ENCODE measurements around the gene CPA3.

Gene CPA3

GRCh38 chr3:148916132-148916531 lies 51.0 kb downstream of the CPA3 start:
- no peak for DNase-seq (ENCODE audit: low read depth in 2 of 2)

GRCh38 chr3:148922467-148922866 lies 57.4 kb downstream of the CPA3 start:
- no peak for DNase-seq (ENCODE audit: low read depth in 2 of 2)

DNA sequence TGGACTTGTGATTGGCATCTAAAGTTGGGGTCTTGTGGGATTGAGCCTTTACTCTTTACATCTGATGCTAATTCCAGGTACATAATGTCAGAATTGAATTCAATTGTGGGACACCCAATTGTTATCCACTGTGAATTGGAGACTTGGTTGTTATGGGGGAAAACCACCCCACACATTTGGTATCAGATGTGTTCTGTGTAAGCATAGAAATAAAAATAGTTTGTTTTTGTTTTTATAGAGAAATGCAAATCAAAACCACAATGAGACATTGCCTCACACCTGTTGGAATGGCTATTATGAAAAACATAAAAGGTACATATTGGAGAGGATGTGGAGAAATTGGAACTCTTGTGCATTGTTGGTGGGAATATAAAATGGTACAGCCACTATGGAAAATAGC lies 58.5 kb downstream of the CPA3 start:
- no peak for DNase-seq (ENCODE audit: low read depth in 2 of 2)

DNA sequence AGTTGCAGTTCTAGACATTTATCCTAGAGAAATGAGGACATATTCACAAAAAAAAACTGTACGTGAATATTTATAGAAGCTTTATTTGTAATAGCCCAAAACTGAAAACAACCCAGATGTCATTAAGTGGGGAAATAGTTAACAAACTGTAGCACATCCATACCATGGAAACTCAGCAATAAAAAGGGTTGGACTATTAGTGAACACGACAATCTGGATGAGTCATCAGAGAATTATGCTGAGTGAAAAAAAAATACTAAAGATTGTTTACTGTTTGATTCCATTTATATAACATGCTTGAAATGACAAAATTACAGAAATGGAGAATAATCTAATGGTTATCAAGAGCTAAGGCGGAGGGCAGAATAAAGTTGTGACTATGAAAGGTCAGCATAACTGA lies 59.5 kb downstream of the CPA3 start:
- DNase-seq (ENCODE audit: low read depth in 2 of 2) = no peak

- no peak for DNase-seq (ENCODE audit: low read depth in 2 of 2)
Measured at GRCh38 chr3:148925845-148926244, 60.7 kb downstream of the CPA3 start.

DNA sequence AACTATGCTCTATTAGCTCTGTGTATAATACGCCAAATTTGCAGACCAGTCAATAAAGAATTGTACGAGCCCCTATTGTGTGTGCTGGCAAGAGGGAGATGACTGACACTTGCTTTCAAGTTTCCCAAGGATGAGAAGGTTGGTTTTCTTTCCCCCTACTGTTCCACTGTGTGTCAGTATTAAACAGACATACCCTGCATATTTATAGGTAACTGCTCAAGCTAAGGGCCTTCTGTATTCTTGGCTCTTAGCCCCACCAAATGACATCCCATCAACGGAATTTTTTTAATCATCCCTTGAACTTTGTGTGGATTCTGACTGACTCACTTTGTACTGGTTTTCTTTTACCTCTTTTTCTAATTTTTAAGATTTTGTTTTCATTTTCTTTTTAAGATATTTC lies 65.7 kb downstream of the CPA3 start:
- no peak for DNase-seq (ENCODE audit: low read depth in 2 of 2)

GRCh38 chr3:148931574-148931973 lies 66.5 kb downstream of the CPA3 start:
- DNase-seq (ENCODE audit: low read depth in 2 of 2) = no peak

- no peak for DNase-seq (ENCODE audit: low read depth in 2 of 2)
Measured at GRCh38 chr3:148932972-148933371, 67.9 kb downstream of the CPA3 start.

DNA sequence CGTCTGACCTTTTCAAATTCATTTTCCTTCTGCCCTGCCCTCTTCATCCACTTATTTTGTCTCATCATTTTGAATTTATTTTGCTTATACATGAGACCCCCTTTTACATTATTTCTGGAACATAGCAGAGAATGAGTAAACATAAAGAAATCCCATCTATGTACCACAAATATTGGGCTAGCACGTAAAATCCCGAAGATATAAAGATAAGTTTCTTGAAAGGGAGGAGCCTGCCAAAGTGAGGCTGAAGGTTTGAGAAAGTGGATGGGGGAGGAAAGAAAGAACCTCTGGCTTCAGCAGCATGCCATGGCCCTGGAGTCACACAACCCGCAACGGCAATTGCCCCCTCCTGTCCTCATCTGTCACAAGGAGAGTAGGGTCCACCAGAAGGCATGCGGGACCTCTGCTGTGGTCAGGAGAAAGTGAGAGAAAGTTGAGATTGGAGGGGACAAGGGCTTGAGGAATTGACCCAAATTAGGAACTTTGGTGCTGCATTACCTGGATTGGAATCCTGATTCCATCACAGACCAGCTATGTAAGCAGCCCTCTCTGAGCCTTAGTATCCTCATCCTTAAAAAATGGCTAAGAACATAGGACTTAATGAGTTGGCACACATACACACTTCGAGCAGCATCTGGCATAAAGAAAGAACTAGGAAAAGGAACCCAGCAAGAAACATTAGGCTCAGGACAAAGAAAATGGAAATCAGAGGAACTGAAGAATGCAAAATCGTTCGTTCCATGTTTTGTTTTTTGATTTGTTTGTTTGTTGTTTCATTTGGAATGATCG lies 72.6 kb downstream of the CPA3 start:
- no peak for DNase-seq (ENCODE audit: low read depth in 2 of 2)

GRCh38 chr3:148938306-148938705 lies 73.2 kb downstream of the CPA3 start:
- no peak for DNase-seq (ENCODE audit: low read depth in 2 of 2)

DNA sequence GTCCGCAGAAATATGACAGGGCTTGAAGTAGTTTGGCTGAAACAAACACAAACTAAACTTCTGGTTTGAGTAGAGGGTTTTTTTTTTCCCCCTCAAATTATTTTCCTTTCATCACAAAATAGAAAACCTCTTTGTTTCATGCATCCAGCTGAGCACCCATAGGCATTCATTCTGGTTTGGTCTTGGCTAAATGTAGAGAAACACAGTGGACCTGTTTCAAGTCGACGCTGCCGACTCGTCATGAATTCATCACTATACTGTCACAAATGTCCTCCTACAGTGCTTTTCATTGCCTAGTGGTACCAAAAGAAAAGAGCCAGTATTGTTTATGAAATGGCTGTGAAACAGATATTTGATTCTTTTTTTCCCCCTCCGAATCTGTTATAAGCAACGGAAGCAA lies 73.8 kb downstream of the CPA3 start:
- DNase-seq (ENCODE audit: low read depth in 2 of 2) = no peak

GRCh38 chr3:148940983-148941382 lies 75.9 kb downstream of the CPA3 start:
- no peak for DNase-seq (ENCODE audit: low read depth in 2 of 2)

DNA sequence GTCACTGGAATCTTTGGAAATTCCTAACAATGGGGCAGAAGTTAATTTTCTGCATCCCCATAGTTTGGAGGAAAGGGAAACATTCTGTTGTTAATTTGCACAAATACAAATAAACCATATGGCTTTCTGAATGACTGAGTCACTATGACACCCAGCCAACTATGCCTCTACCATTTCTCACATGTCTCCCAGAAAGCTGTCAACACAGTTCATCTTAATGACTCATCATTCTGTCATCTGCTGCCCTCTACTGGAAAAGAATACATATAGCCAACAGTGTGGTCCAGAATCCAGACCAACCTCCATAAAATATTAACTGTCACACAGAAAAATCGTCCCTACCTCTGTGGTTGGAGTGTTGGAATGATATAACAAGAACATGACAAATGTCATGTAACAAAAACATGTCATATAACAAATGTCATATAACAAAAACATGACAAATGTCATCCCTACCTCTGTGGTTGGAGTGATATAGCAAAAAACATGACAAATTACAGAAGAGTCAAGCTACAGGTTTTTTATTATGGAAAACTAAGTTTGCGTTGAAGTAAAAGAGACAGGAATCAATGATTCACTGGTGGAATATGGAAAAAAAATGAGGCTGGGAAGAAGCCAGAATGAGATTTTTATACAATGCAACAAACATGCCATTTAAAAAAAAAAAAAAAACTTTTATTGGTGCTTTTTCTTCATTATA lies 78.6 kb downstream of the CPA3 start:
- DNase-seq (ENCODE audit: low read depth in 2 of 2) = no peak

DNA sequence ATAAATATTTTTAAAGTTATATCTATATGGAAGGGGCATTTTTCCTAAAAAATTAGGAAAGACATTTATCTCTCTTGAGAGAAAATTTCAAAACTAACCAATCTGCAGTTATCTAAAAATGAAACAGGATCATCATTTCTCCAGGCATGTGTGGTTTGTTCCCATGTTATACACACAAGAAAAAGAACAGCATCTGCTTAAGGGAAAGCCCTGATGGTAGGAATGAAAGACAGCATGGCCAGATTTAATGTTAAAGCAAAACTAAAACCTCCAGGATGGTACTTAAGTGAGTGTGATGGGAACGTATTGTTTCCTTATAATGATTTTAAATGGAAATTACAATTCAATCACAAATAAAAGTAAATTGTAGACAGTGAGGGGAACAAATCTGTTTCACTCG lies 80.0 kb downstream of the CPA3 start:
- no peak for DNase-seq (ENCODE audit: low read depth in 2 of 2)
